Fibroblast of the aortic adventitia (primary cell): ENCODE measurements around the gene UBE2L6. TPM values are rescaled to one million over a fixed set of nuclear protein-coding genes. Genes with fewer than 3 reads are reported as not detected.

ENCODE experiments used
- DNase-seq: peaks from one replicate; pipeline ENCODE4 v3.0.0-alpha.2; 2010; ENCODE audit warnings: low read depth
- H3K4me3 ChIP-seq: 2 replicates; pipeline ENCODE4 v1.5.1; 2011; ENCODE audit warnings: low read depth, mild to moderate bottlenecking, control low read depth, low read length, moderate library complexity
- total RNA-seq: library from RNA; depleted of rRNA; stranded (reverse); fragments of >200 nt; gene quantifications from 2 replicates; pipeline ENCODE4 v1.2.3, GENCODE V29; 2012; ENCODE audit warnings: low replicate concordance
- TF ChIP-seq, protein P1 (sequence below): IDR thresholded peaks from 2 replicates; pipeline ENCODE4 v1.5.1; 2011; ENCODE audit warnings: mild to moderate bottlenecking, low read length, control low read depth, inconsistent platforms; ENCODE audit not compliant: insufficient read depth

Gene UBE2L6
- total RNA-seq, 1 donor, result 41.1 TPM

DNA sequence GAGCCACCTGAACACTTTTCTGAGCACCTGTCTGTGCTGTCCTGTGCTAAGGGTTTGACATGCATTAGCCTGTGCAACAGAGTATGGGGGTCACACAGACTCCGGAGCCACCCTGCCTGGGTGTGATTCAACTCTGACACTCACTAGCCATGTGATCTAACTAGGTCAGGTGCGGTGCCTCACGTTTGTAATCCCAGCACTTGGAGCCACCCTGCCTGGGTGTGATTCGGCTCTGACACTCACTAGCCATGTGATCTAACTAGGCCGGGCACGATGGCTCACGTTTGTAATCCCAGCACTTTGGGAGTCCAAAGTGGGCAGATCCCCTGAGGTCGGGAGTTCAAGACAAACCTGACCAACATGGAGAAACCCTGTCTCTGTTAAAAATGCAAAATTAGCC, 11.4 kb downstream of the UBE2L6 start:
- DNase-seq, result no peak
- no peak overlapping the region for H3K4me3 ChIP-seq
- TF ChIP-seq, protein P1, sequence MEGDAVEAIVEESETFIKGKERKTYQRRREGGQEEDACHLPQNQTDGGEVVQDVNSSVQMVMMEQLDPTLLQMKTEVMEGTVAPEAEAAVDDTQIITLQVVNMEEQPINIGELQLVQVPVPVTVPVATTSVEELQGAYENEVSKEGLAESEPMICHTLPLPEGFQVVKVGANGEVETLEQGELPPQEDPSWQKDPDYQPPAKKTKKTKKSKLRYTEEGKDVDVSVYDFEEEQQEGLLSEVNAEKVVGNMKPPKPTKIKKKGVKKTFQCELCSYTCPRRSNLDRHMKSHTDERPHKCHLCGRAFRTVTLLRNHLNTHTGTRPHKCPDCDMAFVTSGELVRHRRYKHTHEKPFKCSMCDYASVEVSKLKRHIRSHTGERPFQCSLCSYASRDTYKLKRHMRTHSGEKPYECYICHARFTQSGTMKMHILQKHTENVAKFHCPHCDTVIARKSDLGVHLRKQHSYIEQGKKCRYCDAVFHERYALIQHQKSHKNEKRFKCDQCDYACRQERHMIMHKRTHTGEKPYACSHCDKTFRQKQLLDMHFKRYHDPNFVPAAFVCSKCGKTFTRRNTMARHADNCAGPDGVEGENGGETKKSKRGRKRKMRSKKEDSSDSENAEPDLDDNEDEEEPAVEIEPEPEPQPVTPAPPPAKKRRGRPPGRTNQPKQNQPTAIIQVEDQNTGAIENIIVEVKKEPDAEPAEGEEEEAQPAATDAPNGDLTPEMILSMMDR, result no peak

DNA sequence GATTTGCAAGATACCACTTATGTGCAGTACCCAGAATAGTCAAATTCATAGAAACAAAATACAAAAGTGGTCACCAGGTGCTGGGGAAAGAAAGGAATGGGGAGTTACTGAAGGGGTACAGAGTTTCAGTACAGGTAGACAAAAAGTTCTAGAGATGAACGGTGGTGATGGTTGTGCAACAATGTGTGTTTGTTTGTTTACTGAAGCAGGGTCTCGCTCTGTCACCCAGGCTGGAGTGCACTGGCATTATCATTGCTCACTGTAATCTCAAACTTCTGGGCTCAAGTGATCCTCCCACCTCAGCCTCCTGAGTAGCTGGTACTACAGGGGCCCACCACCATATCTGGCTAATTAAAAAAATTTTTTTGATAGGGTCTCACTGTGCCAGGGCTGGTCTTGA, 12.1 kb downstream of the UBE2L6 start:
- no peak for DNase-seq
- H3K4me3 ChIP-seq, result no peak overlapping the region
- TF ChIP-seq, protein P1, result no peak

DNA sequence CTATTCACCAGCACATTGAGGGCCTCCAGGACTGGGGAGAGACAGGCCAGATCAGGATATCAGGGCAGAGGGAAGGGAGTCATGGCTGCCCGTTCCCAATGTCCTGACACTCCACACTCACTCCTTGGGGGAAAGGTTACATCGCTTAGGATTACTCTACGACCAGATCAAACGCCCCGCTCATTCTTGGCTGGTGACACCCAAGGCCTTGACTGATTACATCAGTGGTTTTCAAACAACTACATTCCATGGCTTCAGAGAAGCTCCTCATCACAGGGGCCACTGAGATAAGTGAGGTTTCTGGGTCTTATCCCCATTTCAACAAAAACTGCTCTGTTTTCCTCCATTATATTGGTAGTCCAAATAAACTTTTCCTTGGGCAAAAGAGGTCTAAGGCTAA, 15.0 kb downstream of the UBE2L6 start:
- DNase-seq, result no peak
- H3K4me3 ChIP-seq, result no peak overlapping the region
- TF ChIP-seq, protein P1, result no peak

DNA sequence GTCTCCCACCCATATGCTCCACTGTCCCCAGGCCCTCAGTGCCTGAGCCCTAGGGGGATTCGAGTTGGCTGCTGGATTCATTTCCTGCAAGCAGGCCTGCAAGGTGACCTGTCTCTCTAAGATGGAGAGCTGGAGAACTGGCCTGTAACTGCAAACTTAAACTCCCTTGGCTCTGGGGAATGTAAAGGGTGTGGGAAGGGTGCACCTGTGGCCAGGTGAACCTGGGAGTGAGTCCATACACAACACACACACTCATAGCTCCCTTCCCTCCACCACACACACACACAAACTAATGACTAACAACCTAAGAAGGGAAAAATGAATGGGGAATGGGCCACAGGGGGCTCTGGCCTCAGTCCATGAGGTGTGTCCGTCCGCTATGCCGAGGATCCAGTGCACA, 15.5 kb downstream of the UBE2L6 start:
- H3K4me3 ChIP-seq, result no peak overlapping the region
- no peak for DNase-seq
- TF ChIP-seq, protein P1, result no peak

DNA sequence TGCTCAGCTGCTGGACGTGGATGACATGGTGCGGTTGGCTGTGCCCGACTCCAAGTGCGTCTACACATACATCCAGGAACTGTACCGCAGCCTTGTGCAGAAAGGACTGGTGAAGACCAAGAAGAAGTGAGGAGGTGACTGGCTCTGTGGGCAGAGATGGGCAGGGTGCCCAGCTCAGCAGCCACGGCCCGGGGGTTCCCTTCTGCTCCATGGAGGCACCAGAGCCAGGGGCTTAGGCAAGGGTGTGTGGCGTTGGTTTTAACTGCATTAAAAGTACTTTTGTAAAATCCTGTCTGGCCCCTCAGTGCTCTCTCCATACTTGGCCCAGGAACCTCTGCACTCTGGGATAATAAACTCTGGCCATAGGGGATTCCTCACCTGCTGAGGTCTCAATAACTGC, 17.5 kb downstream of the UBE2L6 start:
- TF ChIP-seq, protein P1, result no peak

DNA sequence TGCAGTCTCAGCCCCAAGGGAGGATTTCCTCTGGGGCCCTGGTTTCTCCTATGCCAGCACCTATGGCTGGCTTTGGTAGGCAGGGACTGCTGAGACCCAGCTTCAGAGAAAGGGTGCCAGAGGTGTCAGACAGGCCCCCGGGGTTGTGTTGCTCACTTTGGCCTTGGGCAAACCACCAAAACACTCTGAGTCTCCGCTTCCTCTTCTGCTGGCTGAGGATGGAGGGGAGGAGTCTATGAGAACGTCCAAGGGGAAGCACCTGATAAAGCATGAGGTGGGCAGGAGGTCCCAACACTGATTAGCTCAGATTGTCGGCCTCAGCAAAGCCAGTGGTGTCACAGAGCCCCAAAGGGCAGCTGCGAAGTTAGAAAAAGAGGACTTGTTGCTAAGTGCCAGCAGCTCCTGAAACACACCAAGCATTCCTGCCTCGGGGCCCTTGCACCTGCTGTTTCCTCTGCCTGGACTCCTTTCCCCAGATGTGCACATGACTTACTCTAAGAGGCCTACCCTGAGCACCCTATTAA, 19.6 kb downstream of the UBE2L6 start:
- TF ChIP-seq, protein P1, result no peak
- no peak overlapping the region for H3K4me3 ChIP-seq
- DNase-seq, result no peak

More for the DNA sequence above, 17.5 kb downstream of the UBE2L6 start:
- DNase-seq, result no peak
- H3K4me3 ChIP-seq, result no peak overlapping the region

DNA sequence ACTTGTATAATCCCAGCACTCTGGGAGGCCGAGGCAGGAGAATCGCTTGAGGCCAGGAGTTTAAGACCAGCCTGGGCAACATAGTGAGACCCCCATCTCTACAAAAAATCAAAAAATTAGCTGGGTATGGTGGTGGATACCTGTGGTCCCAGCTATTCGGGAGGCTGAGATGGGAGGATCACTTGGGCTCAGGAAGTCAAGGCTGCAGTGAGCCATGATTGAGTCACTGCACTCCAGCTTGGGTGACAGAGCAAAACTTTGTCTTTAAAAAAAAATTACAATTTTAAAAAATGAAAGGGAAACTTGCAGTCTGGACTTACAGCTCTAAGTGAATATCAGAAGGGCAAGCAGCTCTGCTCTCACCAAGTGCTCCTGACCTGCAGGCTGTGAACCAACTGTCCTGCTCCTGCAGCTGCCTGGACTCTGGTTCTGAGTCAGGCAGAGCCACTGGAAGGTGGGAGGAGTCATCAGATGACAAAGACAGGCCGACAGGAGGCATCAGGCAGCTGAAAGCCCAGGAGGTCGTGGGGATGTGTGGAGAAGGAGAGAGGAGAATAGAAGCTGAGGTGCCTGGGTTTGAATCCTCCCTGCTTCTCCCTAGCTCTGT, 20.5 kb downstream of the UBE2L6 start:
- TF ChIP-seq, protein P1, result no peak
- H3K4me3 ChIP-seq, result no peak overlapping the region
- no peak for DNase-seq
